T follicular helper cell (primary cell): ENCODE data around the gene TMC4.
"Not testable (repeated sequence)": the region's sequence is repeated elsewhere in the genome, so short reads cannot be mapped to it uniquely, and the experiment has no call there.

Experiments
- DNase-seq: peaks from one replicate; pipeline ENCODE4 v3.0.0-alpha.2; 2020; ENCODE audit warnings: low read depth

TMC4 gene

DNA sequence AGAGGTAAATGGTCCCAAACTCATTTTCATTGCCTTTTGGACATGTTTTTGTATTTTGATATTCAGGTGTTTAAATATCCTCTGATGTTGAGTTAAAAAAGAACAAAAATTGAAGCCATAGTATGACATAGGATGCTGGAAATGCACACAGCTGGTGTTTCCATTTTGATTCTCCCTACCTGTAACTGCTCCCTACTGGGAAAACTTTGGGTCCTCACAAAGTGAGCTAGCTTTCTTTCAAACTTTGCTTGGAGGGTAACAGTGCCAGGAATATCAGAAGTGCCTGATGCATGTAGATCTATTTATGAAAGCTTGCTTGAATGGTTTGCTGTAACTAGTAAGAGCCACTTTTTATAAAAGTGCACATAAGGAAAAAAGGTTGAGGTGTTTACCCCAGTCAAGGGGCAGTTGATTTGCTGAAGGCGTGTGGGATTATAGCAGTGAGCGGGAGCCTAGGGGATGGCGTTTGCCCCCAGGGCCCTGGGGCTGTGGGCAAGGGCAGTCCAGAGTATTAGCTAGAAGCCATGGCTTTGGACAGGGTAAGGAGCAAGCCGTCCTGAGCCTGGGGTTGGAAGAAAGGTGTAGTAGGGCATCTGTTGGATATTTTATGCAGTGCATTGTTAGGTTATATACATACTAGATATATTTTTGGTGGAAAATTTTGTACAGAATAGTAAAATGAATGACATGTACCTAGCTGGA is 32.0 kb upstream of the TMC4 start:
- no peak for DNase-seq

GRCh38 chr19:54203151-54203611 is 30.2 kb upstream of the TMC4 start:
- DNase-seq, result no peak

- no peak for DNase-seq
These were observed 29.0 kb upstream of the TMC4 start for GRCh38 chr19:54201980-54202379.

DNA sequence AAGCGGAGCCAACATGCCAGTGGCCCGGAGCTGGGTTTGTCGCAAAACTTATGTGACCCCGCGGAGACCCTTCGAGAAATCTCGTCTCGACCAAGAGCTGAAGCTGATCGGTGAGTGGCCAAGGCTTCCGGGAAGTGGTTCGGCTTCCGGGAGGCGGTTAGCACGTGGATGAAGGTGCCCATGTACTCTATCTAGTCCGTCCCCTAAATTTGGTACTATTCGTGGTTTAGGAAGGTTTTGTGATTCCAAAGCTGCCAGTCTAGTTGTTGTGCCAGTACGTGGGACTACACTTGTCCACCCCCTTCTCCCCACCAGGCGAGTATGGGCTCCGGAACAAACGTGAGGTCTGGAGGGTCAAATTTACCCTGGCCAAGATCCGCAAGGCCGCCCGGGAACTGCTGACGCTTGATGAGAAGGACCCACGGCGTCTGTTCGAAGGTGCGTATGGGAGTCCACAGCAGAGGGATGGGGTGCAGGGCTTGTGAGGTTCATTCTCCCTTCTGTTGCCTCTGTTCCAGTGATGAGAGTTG is 28.3 kb upstream of the TMC4 start:
- no peak for DNase-seq

GRCh38 chr19:54199401-54199800 is 26.4 kb upstream of the TMC4 start:
- DNase-seq, result no peak

GRCh38 chr19:54197121-54197520 is 24.2 kb upstream of the TMC4 start:
- DNase-seq, result no peak

DNA sequence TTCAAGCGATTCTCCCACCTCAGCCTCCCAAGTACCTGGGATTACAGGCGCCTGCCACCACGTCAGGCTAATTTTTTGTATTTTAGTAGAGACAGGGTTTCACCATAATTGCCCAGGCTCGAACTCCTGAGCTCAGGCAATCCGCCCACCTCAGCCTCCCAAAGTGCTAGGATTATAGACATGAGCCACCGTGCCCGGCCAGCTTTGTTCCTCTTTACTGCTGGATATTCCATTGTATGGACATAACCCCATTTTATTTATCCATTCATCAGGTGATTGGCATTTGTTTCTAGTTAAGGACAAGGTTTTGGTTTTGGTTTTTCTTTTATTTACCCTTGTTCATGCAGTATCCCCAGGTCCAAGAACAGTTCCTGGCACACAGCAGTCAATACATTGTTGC is 23.6 kb upstream of the TMC4 start:
- no peak for DNase-seq

DNA sequence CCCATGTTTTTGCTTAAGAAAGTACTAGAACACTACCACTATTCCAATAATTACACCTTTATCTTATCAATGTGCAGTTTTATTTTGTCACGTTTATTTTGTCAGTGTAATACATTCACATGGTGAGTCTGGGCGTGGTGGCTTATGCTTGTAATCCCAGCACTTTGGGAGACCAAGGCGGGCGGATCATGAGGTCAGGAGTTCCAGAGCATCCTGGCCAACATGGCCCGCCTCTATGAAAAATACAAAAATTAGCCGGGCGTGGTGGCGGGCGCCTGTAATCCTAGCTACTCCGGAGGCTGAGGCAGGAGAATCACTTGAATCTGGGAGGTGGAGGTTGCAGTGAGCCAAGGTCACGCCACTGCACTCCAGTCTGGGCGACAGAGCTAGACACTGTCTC is 21.5 kb upstream of the TMC4 start:
- not testable (repeated sequence) for DNase-seq

DNA sequence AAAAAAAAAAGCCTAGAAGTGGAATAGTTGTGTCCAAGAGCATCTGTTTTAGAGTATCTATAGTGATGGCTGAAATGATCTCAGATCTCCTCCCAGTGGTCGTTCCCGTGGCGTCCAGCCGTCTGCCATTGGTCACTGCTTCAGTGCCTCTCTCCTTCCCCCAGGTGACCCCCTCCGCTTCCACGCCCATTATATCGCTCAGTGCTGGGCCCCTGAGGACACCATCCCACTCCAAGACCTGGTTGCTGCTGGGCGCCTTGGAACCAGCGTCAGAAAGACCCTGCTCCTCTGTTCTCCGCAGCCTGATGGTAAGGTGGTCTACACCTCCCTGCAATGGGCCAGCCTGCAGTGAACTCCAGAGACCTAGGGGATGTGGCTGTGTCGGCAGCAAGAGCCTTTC is 20.1 kb upstream of the TMC4 start:
- DNase-seq, result no peak

DNA sequence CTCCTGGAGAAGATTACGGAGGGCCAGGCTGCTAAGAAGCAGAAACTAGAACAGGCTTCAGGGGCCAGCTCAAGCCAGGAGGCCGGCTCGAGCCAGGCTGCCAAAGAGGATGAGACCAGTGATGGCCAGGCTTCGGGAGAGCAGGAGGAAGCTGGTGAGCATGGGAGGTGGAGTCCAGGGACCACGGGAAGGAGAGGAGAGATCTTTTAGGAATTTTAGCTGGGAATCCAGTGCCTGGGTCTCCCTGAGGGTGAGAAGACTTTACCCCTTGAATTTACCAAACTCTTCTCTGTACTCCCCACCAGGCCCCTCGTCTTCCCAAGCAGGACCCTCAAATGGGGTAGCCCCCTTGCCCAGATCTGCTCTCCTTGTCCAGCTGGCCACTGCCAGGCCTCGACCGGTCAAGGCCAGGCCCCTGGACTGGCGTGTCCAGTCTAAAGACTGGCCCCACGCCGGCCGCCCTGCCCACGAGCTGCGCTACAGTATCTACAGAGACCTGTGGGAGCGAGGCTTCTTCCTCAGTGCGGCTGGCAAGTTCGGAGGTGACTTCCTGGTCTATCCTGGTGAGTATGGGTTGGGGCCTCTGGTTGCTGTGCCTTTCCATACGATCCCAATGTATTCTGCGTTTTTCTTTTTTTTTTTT is 19.0 kb upstream of the TMC4 start:
- DNase-seq, result no peak

DNA sequence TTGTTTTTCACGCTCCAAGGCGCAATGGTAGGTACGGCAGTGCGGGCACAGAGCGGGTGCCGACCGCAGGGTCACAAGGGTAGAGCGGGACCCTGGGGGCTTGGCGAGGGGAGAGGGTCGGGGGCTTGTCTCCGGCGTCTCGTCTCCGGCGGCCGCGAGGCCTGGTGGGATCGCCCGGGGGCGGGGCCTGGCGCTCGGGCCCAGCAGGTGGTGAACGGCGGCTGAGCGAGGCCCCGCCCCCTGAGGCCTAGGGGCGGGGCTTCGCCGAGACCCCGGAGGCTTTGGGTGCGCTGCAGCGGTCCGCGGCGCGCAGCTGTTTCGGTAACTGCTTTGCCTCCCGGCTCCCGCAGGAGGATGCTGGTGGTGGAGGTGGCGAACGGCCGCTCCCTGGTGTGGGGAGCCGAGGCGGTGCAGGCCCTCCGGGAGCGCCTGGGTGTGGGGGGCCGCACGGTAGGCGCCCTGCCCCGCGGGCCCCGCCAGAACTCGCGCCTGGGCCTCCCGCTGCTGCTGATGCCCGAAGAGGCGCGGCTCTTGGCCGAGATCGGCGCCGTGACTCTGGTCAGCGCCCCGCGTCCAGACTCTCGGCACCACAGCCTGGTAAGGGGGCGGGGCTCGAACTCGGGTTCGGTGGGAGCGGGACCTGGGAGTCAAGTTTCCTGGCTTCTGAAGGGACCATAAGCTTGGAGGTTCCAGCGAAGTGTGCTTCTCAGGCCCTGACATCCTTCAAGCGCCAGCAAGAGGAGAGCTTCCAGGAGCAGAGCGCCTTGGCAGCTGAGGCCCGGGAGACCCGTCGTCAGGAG is 18.3 kb upstream of the TMC4 start, which contains the start of gene TSEN34:
Gene TSEN34 (plus strand): TSS at position 298 of the 800 bp plus-strand sequence. CDS start 57 bp downstream, at position 355.
- peak; percentile 82 for DNase-seq

- DNase-seq, result peak; percentile 100
These were observed 17.6 kb upstream of the TMC4 start for GRCh38 chr19:54190503-54191010.

DNA sequence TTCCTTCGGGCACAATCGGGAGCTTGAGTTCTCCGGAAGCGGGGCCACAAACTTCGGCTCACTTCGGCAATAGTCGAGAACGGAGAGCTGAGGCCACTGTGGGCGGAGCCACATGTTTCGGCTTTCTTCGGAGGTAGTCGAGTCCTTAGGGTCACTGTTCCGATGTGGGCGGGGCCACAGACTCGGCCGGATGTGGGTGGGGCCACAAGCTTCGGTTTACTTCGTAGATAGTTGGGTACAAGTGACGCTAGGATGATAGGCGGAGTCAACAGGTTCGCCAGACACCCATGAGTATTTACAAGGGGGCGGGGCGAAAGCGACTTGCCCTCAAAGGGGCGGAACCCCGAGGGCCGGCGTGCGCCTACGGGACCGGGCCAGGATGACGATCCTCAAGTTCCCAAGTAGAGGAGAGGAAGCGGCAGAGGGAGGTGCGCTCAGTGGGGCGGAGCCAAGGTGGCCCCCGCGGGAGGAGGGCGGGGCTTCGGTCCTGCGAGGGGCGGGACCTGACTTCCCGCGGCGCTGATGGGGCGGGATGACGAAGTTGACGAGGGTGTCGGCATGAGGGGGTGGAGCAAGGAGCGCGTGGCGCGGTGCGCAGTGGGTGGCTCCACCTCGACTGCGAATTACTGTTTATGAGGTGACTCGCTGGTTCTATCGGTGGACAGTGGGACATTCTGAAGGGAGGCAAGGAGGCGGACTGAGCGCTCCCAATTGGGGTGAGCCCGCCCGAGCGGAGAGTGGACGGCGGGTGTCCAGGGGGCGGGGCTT is 17.0 kb upstream of the TMC4 start:
- DNase-seq, result peak; percentile 100

- DNase-seq, result peak; percentile 32
These were observed 16.3 kb upstream of the TMC4 start, which contains the start of gene MBOAT7 for GRCh38 chr19:54189145-54189734. TSS of gene MBOAT7 (minus strand) at chr19:54189580. CDS start at chr19:54188508, 1,072 bp downstream.

- peak; percentile 44 for DNase-seq
These were observed 15.4 kb upstream of the TMC4 start for GRCh38 chr19:54188215-54188871.

DNA sequence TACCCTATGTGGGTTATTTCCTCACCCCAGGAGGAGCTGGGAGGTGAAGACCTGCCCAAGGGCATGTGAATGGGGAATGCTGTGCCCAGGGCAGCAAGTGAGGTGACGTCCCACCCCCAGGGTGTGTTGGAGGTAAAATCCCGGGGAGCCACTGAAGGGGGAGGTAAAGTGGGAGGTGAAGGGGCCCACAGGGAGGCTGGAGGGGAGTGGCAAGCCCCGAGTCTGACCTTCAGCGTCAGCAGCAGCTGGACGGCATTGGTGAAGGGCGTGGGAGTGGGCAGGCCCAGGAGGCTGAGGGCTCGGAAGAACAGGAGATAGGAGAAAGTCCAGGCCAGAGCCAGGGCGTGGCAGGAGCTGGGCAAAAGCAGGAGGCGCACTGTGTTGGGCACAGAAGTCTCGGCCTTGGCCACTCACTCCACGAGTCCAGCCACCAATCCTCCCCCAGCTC is 14.0 kb upstream of the TMC4 start:
- DNase-seq, result no peak

DNA sequence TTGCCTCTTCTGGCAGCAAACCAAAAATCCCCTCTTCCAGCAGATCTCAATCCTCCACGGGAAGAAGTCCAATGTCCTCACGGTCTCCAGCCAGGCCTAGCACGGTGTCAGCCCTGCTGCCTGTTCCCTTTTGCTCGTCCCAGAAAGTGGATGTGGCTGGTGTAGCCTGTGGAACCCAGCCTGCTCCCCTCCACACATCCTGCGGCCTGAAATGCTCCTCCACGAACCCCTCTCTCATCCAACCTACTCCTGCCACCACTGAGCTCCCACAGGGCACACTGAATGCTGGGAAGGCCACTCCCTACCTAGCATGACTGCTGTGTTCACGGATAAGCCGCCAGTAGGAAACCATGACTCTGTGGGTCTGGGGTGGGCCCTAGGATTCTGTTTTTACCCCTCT is 13.4 kb upstream of the TMC4 start:
- DNase-seq, result no peak

DNA sequence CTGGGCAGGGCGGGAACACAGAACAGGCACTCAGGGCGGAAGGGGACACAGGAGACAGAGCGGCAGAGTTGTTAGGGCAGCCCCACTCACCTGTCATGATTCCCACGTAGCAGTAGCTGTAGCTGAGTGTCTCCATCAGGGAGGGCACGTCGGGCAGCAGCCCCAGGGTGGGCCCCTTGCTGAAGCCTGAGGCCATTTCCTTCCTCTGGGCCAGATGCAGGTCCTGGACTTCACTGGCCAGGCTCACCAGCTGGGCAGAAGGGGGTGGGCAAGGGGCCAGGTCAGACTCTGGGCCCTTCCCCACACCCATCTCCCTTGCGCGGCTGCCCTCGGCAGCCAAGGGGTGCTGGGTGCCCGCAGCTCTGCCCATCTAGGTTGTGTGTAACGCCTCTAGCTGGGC is 10.5 kb upstream of the TMC4 start:
- no peak for DNase-seq

GRCh38 chr19:54181894-54182293 is 8.9 kb upstream of the TMC4 start:
- DNase-seq, result not testable (repeated sequence)

DNA sequence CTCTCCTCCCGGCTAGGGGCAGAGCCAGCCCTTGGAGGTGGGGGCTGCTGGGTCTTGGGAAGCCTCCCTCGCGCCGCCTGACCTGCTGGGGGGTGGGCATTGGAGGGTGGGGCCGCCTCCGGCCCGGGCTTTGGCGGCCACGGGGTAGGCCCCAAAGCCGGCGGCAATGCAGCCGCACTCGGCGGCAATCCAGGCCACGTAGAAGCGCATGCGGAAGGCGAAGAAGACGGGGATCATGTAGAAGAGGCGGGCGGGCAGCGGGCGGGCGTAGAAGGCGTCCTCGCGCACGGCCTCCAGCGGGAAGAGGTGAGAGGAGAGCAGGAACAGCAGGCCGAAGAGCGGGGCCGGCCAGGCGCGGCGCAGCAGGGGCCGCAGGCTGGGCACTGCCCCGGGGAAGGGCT is 7.7 kb upstream of the TMC4 start:
- DNase-seq, result no peak
